IMR-90 (cell line): ENCODE data around the gene SRPRB. TPM values are rescaled to one million over a fixed set of nuclear protein-coding genes. Genes with fewer than 3 reads are reported as not detected.

Experiments
- ATAC-seq: fragments of 200-7000 bp; cut with Tn5 transposase; 2 replicates; pipeline ENCODE4 v1.9.1; 2020; ENCODE audit warnings: low read depth, mild to moderate bottlenecking, moderate library complexity
- BruUV-seq: library from RNA; stranded (reverse); fragments of 400-500 nt; replicated peaks from 2 replicates; lab custom pipeline; 2021; lab: Mats Ljungman, UMichigan
- CTCF ChIA-PET: fragments of 300-600 bp; formaldehyde crosslinking; extraction: SDS; loops from one replicate; lab custom pipeline; 2021; ENCODE audit warnings: antibody characterized with exemption; lab: Yijun Ruan, JAX
- POLR2A ChIA-PET: fragments of 300-600 bp; sonication (Branson Sonifier 250); formaldehyde crosslinking; loops from one replicate; lab custom pipeline; 2022; ENCODE audit warnings: antibody characterized with exemption; ENCODE audit not compliant: unreplicated experiment; lab: Charles Lee
- DNase-seq: peaks from one replicate; pipeline ENCODE4 v3.0.0; 2013
- H2AFZ ChIP-seq: replicated peaks from 2 replicates; pipeline ENCODE3; 2013; ENCODE audit warnings: low read length, mild to moderate bottlenecking; ENCODE audit not compliant: poor library complexity
- H2AK5ac ChIP-seq: 2 replicates; pipeline ENCODE4 v1.6.1; 2013; ENCODE audit warnings: low read depth, low read length, inconsistent platforms
- H2AK9ac ChIP-seq: replicated peaks from 2 replicates; pipeline ENCODE3; 2013; ENCODE audit warnings: mild to moderate bottlenecking, low read depth, low read length, moderate library complexity; ENCODE audit not compliant: poor library complexity
- H2BK120ac ChIP-seq: 2 replicates; pipeline ENCODE4 v1.6.1; 2013; ENCODE audit warnings: low read depth, low read length, inconsistent platforms
- H2BK15ac ChIP-seq: 3 replicates; pipeline ENCODE4 v1.6.1; 2013; ENCODE audit warnings: low read depth, low read length, inconsistent platforms
- H2BK20ac ChIP-seq: 2 replicates; pipeline ENCODE4 v1.6.1; 2013; ENCODE audit warnings: low read depth, mild to moderate bottlenecking, inconsistent platforms, low read length, moderate library complexity
- H2BK5ac ChIP-seq: 2 replicates; pipeline ENCODE4 v1.6.1; 2013; ENCODE audit warnings: mild to moderate bottlenecking, low read depth, low read length, inconsistent platforms; ENCODE audit not compliant: poor library complexity, severe bottlenecking
- H3K14ac ChIP-seq: replicated peaks from 2 replicates; pipeline ENCODE4 v1.6.1; 2013; ENCODE audit warnings: low read depth, low read length, inconsistent platforms
- H3K18ac ChIP-seq: 2 replicates; pipeline ENCODE4 v1.6.1; 2013; ENCODE audit warnings: low read depth, low read length, control low read depth
- H3K23ac ChIP-seq: 2 replicates; pipeline ENCODE4 v1.6.1; 2013; ENCODE audit warnings: low read depth, low read length, inconsistent platforms
- H3K27ac ChIP-seq: 2 replicates; pipeline ENCODE4 v1.5.1; 2013; ENCODE audit warnings: mild to moderate bottlenecking, control low read depth, low read length; ENCODE audit not compliant: insufficient read depth
- H3K27me3 ChIP-seq: 2 replicates; pipeline ENCODE4 v1.6.1; 2013; ENCODE audit warnings: low read length; ENCODE audit not compliant: control insufficient read depth, insufficient read depth
- H3K36me3 ChIP-seq: 2 replicates; pipeline ENCODE4 v1.6.1; 2013; ENCODE audit warnings: low read length, mixed read lengths; ENCODE audit not compliant: control insufficient read depth, insufficient read depth
- H3K4ac ChIP-seq: 2 replicates; pipeline ENCODE4 v1.6.1; 2013; ENCODE audit warnings: low read depth, low read length, inconsistent platforms
- H3K4me1 ChIP-seq: 2 replicates; pipeline ENCODE4 v1.6.1; 2013; ENCODE audit warnings: low read length, mixed read lengths; ENCODE audit not compliant: control insufficient read depth, insufficient read depth
- H3K4me2 ChIP-seq: 2 replicates; pipeline ENCODE4 v1.6.1; 2013; ENCODE audit warnings: low read depth, mild to moderate bottlenecking, control low read depth, low read length, moderate library complexity
- H3K4me3 ChIP-seq: 2 replicates; pipeline ENCODE4 v1.5.1; 2013; ENCODE audit warnings: low read depth, mild to moderate bottlenecking, control low read depth, low read length, moderate library complexity; ENCODE audit not compliant: insufficient read depth
- H3K56ac ChIP-seq: 2 replicates; pipeline ENCODE4 v1.6.1; 2013; ENCODE audit warnings: low read length, inconsistent platforms; ENCODE audit not compliant: insufficient read depth; ENCODE audit errors: extremely low read depth
- H3K79me1 ChIP-seq, 2 experiments: 2 replicates each; pipeline ENCODE4 v1.6.1; 2013; ENCODE audit warnings: low read length in 2 of 2, inconsistent platforms in 1 of 2, low read depth in 1 of 2
- H3K9ac ChIP-seq: 2 replicates; pipeline ENCODE4 v1.6.1; 2013; ENCODE audit warnings: low read depth, low read length, control low read depth
- H3K9me1 ChIP-seq: 2 replicates; pipeline ENCODE4 v1.6.1; 2013; ENCODE audit warnings: low read length, inconsistent platforms; ENCODE audit not compliant: insufficient read depth
- H3K9me3 ChIP-seq: 2 replicates; pipeline ENCODE4 v1.6.1; 2013; ENCODE audit warnings: low read length; ENCODE audit not compliant: control insufficient read depth, insufficient read depth
- H4K20me1 ChIP-seq: 2 replicates; pipeline ENCODE4 v1.6.1; 2013; ENCODE audit warnings: low read length, inconsistent platforms; ENCODE audit not compliant: insufficient read depth
- H4K5ac ChIP-seq: 2 replicates; pipeline ENCODE4 v1.6.1; 2013; ENCODE audit warnings: mild to moderate bottlenecking, low read depth, low read length, control low read depth
- H4K8ac ChIP-seq, 2 experiments: 2 replicates each; pipeline ENCODE4 v1.6.1; 2013; ENCODE audit warnings: low read depth in 2 of 2, low read length in 2 of 2, control low read depth in 1 of 2, inconsistent platforms in 1 of 2
- H4K91ac ChIP-seq: 2 replicates; pipeline ENCODE4 v1.6.1; 2013; ENCODE audit warnings: low read depth, low read length, inconsistent platforms; ENCODE audit not compliant: insufficient read depth
- BHLHE40 ChIP-seq: fragments of 150-350 bp; IDR thresholded peaks from 2 replicates; pipeline ENCODE4 v1.6.1; 2016; ENCODE audit warnings: mild to moderate bottlenecking, low read depth, low read length
- CEBPB ChIP-seq: IDR thresholded peaks from 2 replicates; pipeline ENCODE4 v1.6.1; 2012; ENCODE audit warnings: low read depth, low read length, improper control_type of control experiment
- CHD1 ChIP-seq: IDR thresholded peaks from 2 replicates; pipeline ENCODE4 v1.6.1; 2012; ENCODE audit warnings: low read depth, low read length, improper control_type of control experiment
- FOS ChIP-seq: fragments of 150-350 bp; IDR thresholded peaks from 2 replicates; pipeline ENCODE4 v1.6.1; 2016; ENCODE audit warnings: low read depth, low read length
- MAFK ChIP-seq: IDR thresholded peaks from 2 replicates; pipeline ENCODE4 v1.6.1; 2012; ENCODE audit warnings: low read depth, low read length, improper control_type of control experiment
- MAZ ChIP-seq: IDR thresholded peaks from 2 replicates; pipeline ENCODE4 v1.6.1; 2012; ENCODE audit warnings: low read depth, mild to moderate bottlenecking, low read length, improper control_type of control experiment, moderate library complexity, borderline replicate concordance
- MXI1 ChIP-seq: IDR thresholded peaks from 2 replicates; pipeline ENCODE4 v1.6.1; 2012; ENCODE audit warnings: low read depth, mild to moderate bottlenecking, low read length, moderate library complexity, borderline replicate concordance
- NFE2L2 ChIP-seq: fragments of 150-350 bp; IDR thresholded peaks from 2 replicates; pipeline ENCODE4 v1.6.1; 2016; ENCODE audit warnings: low read depth, mild to moderate bottlenecking, low read length
- POLR2A ChIP-seq: IDR thresholded peaks from 2 replicates; pipeline ENCODE4 v1.6.1; 2012; ENCODE audit warnings: mild to moderate bottlenecking, low read depth, low read length
- RAD21 ChIP-seq: IDR thresholded peaks from 2 replicates; pipeline ENCODE4 v1.6.1; 2012; ENCODE audit warnings: low read length, improper control_type of control experiment
- RCOR1 ChIP-seq: IDR thresholded peaks from 2 replicates; pipeline ENCODE4 v1.6.1; 2012; ENCODE audit warnings: mild to moderate bottlenecking, low read length, improper control_type of control experiment; ENCODE audit not compliant: insufficient replicate concordance
- RFX5 ChIP-seq: IDR thresholded peaks from 2 replicates; pipeline ENCODE4 v1.8.0; 2012; ENCODE audit warnings: low read depth, mild to moderate bottlenecking, low read length, moderate library complexity
- SMC3 ChIP-seq: fragments of 150-350 bp; IDR thresholded peaks from 2 replicates; pipeline ENCODE4 v1.6.1; 2016; ENCODE audit warnings: low read depth, mild to moderate bottlenecking, antibody characterized with exemption, low read length, moderate library complexity
- USF2 ChIP-seq: fragments of 150-350 bp; IDR thresholded peaks from 2 replicates; pipeline ENCODE4 v1.6.1; 2017; ENCODE audit warnings: mild to moderate bottlenecking, antibody characterized with exemption, low read length, low read depth
- WGBS, 2 experiments: methylation state at CpG; one replicate each; pipeline versions ENCODE4 v1.1.5 to v1.1.7; 2013; ENCODE audit warnings: missing lambda C conversion rate in 2 of 2; ENCODE audit not compliant: insufficient read length in 1 of 2; ENCODE audit errors: extremely low coverage in 2 of 2; 5-methylcytosine and 5-hydroxymethylcytosine counted together
- dilution Hi-C: fragments of 300-500 bp; cut with HindIII; formaldehyde crosslinking; loops from one replicate; pipeline ENCODE4 v1.14.3; 2018; ENCODE audit warnings: low sequenced_read_pairs; ENCODE audit not compliant: unreplicated experiment
- in situ Hi-C: fragments of 300-500 bp; cut with MboI; formaldehyde crosslinking; loops from 3 replicates; pipeline ENCODE4 v1.14.3; 2019; ENCODE audit warnings: low sequenced_read_pairs, inconsistent platforms, mixed read lengths
- intact Hi-C: fragments of 100-400 bp; cut with micrococcal nuclease; formaldehyde crosslinking; loops from 2 replicates; pipeline ENCODE4 v1.10.0; 2022
- polyA plus RNA-seq, 3 experiments: library from polyadenylated mRNA; depleted of rRNA; stranded (reverse); fragments of >200 nt; gene quantifications; 2 replicates each; pipeline ENCODE4 v1.2.3, GENCODE V29; 2012; ENCODE audit warnings: low replicate concordance in 1 of 3
- total RNA-seq: library from RNA; depleted of rRNA; stranded (reverse); fragments of >200 nt; gene quantifications from 2 replicates; pipeline ENCODE4 v1.2.3, GENCODE V29; 2012
- TF ChIP-seq, protein P1 (sequence below): fragments of 150-350 bp; IDR thresholded peaks from 2 replicates; pipeline ENCODE4 v1.6.1; 2016; ENCODE audit warnings: low read depth, mild to moderate bottlenecking, low read length, moderate library complexity, borderline replicate concordance
- TF ChIP-seq, protein P2 (sequence below): conservative IDR thresholded peaks from 2 replicates; pipeline ENCODE4 v1.5.1; 2012; ENCODE audit warnings: mild to moderate bottlenecking, low read depth, low read length, improper control_type of control experiment

The SRPRB gene
- total and polyA plus RNA-seq, 2 of the 4 experiments (the other 2 are of a cell fraction) = 28.8 to 131 TPM

DNA sequence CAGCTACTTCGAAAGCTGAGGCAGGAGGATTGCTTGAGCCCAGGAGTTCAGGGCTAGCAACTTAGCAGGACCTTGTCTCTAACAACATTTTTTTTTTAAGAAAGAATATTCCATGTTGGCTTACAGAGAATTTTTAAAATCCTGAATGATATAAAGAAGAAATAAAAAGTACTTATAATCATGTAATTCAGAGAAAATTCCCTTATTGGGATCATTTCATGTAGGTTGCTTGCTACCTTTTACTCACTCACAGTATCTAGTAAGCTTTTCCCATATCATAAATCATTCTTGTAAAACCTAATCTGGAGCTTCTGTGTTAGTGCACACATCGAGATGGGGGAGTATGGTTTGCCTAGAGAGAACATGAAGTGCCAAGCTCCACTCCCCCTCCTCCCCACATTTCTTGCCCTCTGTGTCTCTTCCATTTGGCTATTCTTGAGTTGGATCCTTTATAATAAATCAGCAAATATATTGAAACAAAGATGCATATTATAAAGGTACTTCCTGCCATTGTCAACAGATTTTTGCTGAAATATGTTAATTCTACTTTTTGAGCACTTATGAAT lies 45.8 kb upstream of the SRPRB start:
- Histone ChIP-seq H2BK15ac (no peak overlapping the region), H4K91ac (no peak overlapping the region), H4K5ac (no peak overlapping the region), H3K23ac (no peak overlapping the region), H2BK120ac (no peak overlapping the region), H2AFZ (no peak overlapping the region), H3K27ac (no peak overlapping the region), H3K4me3 (no peak overlapping the region), H3K4ac (no peak overlapping the region), H3K9me3 (no peaks in the 10 kb centered on the region), H3K14ac (no peak overlapping the region), H3K56ac (no peak overlapping the region), H4K8ac (no peak overlapping the region), H3K4me1 (no peaks in the 10 kb centered on the region), H3K18ac (no peak overlapping the region), H2BK20ac (no peak overlapping the region), H4K20me1 (no peaks in the 10 kb centered on the region; the same call in 1 of the 2 replicates), H3K27me3 (peaks cover 13% of the 10 kb centered on the region), H3K9ac (no peak overlapping the region), H3K36me3 (no peaks in the 10 kb centered on the region), H3K9me1 (no peaks in the 10 kb centered on the region), H2AK5ac (no peak overlapping the region), H2AK9ac (no peak overlapping the region), H2BK5ac (no peak overlapping the region), H3K4me2 (no peak overlapping the region), H3K79me1 (no peaks in the 10 kb centered on the region)
- POLR2A ChIA-PET = no interaction called here
- intact Hi-C loops = loop anchor here (1.0 kb wide), 1 partner anchor 46 kb away; no protein-coding TSS in a partner anchor
- 60% methylated on average over 1 of the region's 2 CpGs; no CpG with 5 or more reads in 1 of the 2 experiments for WGBS, 2 experiments
- TF ChIP-seq RFX5 (no peak), RCOR1 (no peak), MAFK (no peak), MAZ (no peak), MXI1 (no peak), RAD21 (no peak), POLR2A (no peak), USF2 (no peak), CHD1 (no peak), SMC3 (no peak), FOS (no peak), CEBPB (no peak), NFE2L2 (no peak), BHLHE40 (no peak)
- TF ChIP-seq, protein P1, sequence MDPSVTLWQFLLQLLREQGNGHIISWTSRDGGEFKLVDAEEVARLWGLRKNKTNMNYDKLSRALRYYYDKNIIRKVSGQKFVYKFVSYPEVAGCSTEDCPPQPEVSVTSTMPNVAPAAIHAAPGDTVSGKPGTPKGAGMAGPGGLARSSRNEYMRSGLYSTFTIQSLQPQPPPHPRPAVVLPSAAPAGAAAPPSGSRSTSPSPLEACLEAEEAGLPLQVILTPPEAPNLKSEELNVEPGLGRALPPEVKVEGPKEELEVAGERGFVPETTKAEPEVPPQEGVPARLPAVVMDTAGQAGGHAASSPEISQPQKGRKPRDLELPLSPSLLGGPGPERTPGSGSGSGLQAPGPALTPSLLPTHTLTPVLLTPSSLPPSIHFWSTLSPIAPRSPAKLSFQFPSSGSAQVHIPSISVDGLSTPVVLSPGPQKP = no peak
- TF ChIP-seq, protein P2, sequence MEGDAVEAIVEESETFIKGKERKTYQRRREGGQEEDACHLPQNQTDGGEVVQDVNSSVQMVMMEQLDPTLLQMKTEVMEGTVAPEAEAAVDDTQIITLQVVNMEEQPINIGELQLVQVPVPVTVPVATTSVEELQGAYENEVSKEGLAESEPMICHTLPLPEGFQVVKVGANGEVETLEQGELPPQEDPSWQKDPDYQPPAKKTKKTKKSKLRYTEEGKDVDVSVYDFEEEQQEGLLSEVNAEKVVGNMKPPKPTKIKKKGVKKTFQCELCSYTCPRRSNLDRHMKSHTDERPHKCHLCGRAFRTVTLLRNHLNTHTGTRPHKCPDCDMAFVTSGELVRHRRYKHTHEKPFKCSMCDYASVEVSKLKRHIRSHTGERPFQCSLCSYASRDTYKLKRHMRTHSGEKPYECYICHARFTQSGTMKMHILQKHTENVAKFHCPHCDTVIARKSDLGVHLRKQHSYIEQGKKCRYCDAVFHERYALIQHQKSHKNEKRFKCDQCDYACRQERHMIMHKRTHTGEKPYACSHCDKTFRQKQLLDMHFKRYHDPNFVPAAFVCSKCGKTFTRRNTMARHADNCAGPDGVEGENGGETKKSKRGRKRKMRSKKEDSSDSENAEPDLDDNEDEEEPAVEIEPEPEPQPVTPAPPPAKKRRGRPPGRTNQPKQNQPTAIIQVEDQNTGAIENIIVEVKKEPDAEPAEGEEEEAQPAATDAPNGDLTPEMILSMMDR = no peak
- no peak for DNase-seq
- no peak for ATAC-seq
- in situ Hi-C loops = no loop called here
- no TSS peak for BruUV-seq
- dilution Hi-C loops = no loop called here
- CTCF ChIA-PET = no interaction called here
